Stimulated activated CD8-positive, alpha-beta memory T cell treated with anti-CD3 and anti-CD28 coated beads, Interleukin-7, amount 100 ng/mL, for 48 hours (primary cell): Measurements from ENCODE around the gene KCTD12.

ENCODE experiments used
- DNase-seq, 2 donors: peaks; one replicate each; pipeline ENCODE4 v3.0.0-alpha.2; 2020; ENCODE audit warnings: low read depth in 1 of 2; ENCODE audit errors: extremely low read depth in 1 of 2

KCTD12 gene

DNA sequence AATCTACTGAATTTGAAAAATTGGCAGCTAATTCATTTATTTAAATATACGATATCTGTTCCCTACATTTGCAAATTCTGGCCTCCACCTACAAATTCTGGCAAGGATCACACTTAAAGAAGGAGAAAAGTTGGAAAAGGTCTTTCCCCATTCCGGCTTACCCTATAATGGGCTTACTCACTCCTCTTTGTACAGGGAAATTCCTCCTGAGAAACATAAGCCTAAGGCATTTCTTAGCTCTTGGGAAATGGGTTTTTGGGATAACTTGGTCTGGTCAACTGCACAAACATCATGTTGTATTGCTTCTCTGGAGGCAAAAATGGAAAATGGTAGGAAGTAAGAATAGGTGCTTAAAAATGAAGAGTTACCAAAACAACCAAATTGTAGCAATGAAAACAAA lies 25.5 kb downstream of the KCTD12 start:
- no peak for DNase-seq

DNA sequence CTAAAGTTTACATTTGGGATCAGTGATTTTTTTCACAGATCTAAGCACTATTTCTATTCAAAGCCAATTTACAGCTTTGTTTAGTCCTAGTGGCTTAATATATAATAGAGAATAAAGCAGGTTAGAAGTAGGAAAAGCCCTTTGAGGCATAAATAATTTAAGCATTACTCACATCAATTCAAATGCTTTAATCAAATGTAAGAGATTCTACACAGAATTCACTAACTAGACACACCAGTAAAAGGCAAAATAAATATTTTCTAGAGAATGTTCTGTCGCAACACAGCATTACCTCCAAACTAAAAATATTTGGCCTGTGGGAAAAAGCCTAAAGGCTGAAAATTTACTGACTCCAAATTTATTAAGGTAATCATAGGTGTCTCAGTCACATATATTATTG lies 31.3 kb downstream of the KCTD12 start:
- no peak for DNase-seq

DNA sequence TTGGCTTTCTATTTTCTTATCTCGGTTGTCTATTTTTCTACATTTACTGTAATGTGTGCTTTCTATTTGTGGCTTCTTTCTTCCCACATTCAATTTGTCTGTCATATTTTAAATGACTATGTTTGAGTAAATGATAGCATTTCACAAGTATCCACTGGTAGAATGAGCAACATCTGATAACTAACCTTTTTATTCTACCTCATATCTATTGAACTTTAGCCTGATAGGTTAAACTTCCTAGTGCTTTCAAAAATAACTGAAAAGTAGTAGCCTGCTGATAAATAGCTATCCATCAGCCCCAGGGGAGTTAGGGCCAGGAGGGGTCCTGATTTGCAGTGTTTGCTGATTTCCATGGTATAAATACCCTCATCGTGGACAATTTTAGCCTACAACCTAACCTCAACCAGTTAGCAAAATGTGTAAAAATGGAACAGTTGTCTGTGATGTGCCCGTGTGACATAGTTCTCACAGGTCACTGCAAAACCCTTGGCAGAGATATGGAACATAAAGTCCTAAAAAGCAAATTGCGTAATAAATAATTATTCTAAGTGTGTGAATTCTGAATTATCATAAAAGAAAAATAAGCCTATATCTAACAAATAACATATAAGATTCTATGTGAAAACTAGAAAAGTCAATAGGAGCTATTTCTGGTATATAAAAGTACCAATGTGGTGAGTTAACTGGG lies 32.1 kb downstream of the KCTD12 start:
- no peak for DNase-seq

DNA sequence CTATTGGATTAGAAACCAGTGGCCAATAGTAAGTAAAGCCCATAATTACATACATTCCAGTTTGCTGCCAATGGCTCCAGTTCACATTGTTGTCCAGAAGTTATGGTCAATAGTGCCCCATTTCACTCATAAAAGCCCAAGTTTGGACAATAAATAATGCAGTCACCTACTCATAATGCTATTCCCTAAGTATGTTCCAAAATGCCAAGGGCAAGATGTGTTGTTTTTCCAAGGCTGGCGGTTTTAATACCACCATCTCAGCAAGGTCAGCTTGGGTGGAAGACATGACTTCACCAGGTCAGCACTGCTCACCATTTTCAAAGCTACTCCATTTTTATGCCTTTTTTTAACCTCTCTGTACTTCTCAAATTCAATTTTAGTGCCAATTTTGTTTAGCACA lies 32.7 kb downstream of the KCTD12 start:
- no peak for DNase-seq

DNA sequence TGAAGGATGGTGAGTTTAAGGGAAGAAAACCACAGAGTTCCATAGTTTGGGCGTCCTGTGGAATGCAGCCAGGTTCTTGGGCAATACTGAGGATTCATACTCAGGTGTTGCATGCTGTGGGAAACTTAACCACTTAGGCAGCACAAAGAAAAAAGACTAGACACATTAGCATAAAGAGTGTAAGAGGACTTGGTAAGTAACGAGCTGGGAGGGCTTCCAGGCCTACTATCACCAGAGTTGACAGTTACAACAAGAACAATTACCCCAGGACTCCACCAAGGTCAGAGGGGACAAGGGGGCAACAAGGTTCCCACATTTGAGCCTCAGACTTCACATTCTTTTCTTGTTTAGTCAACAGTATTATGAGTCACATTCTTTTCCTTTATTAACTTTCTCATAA lies 33.2 kb downstream of the KCTD12 start:
- DNase-seq, result no peak

DNA sequence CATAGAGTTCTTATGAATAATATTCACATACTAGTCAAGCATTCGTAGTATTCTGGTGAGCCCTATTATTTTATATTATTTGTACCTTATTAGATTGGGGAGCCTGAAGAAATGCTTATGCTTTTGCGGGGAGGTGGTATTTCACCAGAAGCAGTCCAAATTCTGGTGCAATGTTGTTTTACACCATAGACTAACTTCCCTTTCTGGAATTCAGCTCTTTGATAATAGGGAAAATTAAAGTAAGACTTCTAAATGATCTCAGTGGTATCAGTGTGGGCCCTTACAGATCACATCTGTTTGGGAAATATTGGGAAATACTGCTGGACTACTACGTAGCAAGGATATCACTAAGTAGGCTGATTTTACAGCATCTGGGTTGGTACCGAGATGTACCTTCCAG lies 34.2 kb downstream of the KCTD12 start:
- DNase-seq, result no peak

DNA sequence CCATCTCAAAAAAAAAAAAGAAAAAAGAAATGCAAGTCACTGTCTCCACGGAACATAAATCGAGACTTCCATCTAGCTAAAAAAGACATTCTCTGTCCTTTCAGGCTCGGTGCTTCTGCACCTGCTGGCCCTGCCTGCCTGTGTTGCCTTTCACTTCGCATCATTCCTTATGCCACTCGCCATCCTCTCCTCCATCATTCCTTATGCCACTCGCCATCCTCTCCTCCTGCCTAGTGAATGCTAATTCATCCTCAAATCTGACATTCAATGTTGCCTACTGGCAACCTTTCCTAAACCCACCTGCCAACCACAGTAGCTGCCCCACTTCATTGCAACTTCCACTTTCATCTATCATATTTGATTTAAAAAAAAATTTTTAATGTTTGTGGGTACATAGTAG lies 36.7 kb downstream of the KCTD12 start:
- DNase-seq, result no peak

DNA sequence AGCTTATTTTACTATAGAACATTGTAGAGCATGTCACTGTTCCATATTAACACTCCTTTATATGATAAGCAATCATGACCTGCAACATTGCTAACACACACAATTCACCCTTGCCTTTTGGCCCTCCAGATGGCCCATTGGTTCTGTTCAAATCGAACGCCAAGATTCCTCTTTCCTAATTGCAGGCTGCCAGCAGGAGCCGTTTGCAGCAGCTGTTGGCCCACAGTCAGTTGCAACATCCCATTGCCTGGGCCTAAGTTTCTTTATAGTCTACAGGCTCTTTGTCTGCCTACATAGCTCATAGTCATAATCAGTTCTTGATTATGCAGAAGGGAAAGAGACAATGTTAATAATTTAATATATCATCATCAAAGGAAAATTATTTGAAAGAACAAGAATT lies 37.6 kb downstream of the KCTD12 start:
- DNase-seq, result no peak

DNA sequence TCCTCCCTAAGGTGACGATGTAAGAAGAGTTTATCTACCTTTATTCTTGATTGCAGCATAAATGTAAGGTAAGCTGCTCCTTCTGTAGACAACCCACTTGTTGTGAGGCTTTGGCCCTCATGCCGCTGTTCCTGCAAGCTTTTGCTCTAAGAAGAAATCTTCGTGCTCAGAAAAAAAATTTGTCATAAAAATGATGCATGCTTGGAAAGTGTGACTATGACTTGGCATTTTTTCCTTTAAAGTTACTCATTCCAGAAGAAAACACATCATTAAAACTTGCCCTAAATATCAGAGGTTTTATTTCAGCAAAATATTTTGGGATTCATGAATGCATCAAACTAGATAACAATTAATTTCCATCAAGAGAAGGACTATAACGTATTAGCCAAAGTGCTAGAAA lies 39.8 kb downstream of the KCTD12 start:
- no peak for DNase-seq

DNA sequence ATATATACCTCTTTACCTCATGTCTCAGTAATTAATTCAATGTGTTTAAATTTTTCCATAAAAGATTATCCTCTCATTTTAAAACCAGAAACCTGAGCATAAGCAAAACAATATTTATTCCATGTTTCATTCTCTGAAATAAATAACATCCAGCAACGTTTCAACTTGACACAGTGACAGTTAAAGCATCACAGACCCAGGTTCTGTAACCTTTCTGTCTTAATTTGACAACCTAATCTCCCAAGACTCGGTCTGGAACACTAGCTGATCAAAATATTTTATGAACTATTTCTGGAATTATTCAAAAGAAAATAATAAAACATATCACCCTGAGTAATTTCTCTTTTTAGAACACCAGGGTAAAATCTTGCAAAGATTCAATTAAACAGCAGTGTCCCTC lies 40.3 kb downstream of the KCTD12 start:
- no peak for DNase-seq

DNA sequence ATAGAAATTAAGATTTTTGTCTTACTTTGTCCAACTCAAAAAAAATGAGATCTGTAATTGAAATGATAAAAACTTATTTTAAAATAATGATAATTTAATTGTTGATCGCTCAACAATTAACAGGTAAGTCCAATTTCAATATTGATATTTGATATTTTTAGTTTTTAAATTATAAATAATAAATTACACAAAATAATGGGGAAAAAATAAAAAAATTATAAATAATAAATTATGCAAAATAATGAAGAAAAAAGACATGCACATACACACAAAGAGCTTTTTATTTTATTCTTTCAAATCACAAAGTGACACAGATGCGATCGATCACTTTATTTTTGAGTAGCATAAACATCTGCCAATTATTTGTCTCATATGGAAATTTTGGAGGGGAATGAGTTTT lies 40.8 kb downstream of the KCTD12 start:
- no peak for DNase-seq

DNA sequence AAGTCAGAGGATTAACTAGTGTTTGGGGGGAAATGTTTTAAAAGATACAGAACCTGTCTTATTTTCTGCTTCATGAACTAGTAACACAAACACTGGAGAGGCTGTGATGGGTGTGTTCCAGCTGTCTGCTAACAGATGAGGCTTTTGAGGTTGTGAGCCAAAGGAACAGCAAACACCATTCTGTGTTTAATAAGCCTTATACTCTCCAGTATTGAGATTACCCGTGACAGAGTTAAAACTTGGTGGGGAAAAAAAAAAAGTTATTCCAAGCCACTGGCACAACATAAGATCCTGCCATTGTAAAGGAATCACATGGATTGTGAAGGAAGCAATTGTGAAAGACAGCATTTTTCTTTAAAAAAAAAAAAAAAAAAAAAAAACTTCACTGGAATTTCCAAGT lies 48.4 kb downstream of the KCTD12 start:
- no peak for DNase-seq

DNA sequence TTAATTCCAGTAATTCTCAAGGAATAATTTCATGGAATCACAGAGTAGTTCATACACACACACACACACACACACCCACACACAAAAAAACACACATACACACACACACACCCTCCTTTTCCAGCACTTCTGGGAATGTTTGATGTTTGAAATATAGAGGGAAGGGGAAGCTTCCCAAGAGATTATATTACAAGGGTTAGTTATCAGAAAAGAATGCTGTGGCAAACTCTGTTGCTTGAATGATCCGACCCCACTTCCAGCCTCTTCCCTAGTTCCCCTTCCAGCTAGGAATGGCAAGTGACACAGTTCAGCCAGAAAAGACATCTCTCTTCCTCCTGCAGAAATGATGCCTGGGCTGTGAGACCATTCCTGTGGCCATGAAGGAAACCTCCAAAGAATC lies 49.9 kb downstream of the KCTD12 start:
- no peak for DNase-seq

DNA sequence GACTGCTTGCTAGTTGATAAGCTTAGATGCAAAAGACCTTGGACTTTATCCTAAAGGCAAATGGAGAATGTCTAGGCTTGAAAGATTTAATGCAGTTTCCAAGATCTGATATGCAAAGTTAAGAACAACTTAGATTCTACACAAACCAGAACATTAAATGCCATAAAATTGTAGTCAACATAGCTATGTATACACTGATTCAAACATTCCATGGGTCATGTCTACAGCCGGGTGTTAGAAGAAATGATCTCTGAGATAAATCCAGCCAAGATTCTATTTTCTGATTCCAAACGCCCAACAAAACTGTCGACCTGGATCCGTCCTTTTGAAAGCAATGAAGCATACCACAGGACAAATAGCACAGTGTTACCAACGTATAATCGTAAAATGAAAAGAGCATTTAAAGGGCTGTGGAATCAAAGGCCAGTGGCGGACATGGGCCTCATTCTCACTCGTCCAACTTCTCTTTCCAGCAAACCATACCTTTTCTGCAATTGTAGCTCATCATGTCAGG lies 52.7 kb downstream of the KCTD12 start:
- DNase-seq, result no peak

DNA sequence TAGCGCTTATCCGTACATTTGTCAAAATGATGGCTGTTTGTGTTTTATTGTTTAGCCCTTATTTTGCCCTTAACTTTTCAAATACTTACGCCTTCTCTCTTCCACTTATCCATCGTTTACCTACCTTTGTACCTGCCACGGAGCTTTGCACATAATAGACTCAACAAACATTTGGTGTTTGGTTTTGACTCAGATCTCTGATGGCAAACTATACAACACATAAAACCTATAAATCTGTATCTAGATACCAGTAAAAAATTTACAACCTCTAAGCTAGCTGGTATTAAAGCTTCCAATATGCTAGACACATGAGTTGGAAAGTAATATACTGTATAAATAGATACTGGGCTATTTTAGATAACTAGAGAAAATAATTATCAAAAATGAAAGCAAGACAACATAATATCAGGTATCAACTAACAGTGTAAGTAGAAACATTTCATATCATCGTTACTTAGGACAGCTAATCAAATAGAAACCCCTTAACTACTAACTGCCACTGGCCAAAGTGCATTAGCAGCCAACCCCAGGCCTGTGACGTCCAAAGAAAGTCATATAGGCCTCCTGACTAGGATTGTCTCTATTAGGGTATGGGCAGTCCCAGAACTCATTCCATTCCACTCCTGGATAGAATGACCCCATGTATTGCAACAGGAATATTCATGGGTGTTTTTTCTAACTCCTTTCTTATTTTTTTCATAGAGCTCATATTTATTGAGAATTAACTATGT lies 53.8 kb downstream of the KCTD12 start:
- DNase-seq, result no peak

DNA sequence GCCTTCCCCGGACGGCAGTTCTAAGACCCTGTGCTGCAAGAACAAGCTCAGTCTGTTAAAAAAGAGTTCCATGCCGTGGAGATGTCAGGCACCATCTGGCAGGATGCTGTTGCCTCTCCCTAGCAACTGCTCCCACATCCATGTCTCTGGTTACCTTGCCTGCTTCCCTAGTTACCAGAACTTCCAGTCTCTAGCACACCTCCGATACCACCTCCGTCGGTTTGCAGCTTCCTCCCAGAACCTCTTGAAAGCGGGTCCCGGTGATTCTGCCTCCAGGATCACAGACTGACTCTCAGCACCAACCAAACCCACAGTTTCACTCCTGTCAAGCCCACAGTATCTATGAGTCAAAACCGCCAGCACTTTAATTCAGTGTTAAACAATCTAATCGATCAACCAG lies 55.4 kb downstream of the KCTD12 start:
- no peak for DNase-seq
